Muscle layer of colon (tissue), 2 donors: ENCODE measurements around the gene CDK5R1.
"Not testable (repeated sequence)": the region's sequence is repeated elsewhere in the genome, so short reads cannot be mapped to it uniquely, and the experiment has no call there.

Experiments
- H3K27ac ChIP-seq: one replicate; pipeline ENCODE4 v1.7.0; 2013; ENCODE audit warnings: low read depth, mild to moderate bottlenecking, low read length, moderate library complexity
- H3K27me3 ChIP-seq, 2 donors: one replicate each; pipeline ENCODE4 v1.7.0; 2013; ENCODE audit warnings: low read length in 2 of 2, mild to moderate bottlenecking in 2 of 2; ENCODE audit not compliant: insufficient read depth in 2 of 2, control insufficient read depth in 1 of 2
- H3K36me3 ChIP-seq: one replicate; pipeline ENCODE4 v1.7.0; 2013; ENCODE audit warnings: mild to moderate bottlenecking, low read length; ENCODE audit not compliant: insufficient read depth
- H3K4me1 ChIP-seq: one replicate; pipeline ENCODE4 v1.7.0; 2013; ENCODE audit warnings: mild to moderate bottlenecking, low read length; ENCODE audit not compliant: insufficient read depth
- H3K4me3 ChIP-seq, 2 donors: one replicate each; pipeline ENCODE4 v1.7.0; 2013; ENCODE audit warnings: low read length in 2 of 2, low read depth in 1 of 2, mild to moderate bottlenecking in 1 of 2, moderate library complexity in 1 of 2
- H3K9ac ChIP-seq: one replicate; pipeline ENCODE4 v1.7.0; 2013; ENCODE audit warnings: low read length
- H3K9me3 ChIP-seq: one replicate; pipeline ENCODE4 v1.7.0; 2013; ENCODE audit warnings: mild to moderate bottlenecking, low read length
- donor health status: abdominal sarcoma.
- donor health status: Adenocarcinoma of cecum.

CDK5R1 gene

GRCh38 chr17:32520104-32520701 lies 33.4 kb downstream of the CDK5R1 start:
- Histone ChIP-seq H3K27me3 (peaks cover 0 to 6% of the 10 kb centered on the region in 2 donors), H3K27ac (no peak overlapping the region), H3K4me3 (no peak overlapping the region), H3K9ac (no peak overlapping the region), H3K9me3 (no peaks in the 10 kb centered on the region), H3K36me3 (no peaks in the 10 kb centered on the region), H3K4me1 (no peaks in the 10 kb centered on the region)

- Histone ChIP-seq H3K9me3 (no peaks in the 10 kb centered on the region), H3K4me3 (no peak overlapping the region), H3K4me1 (no peaks in the 10 kb centered on the region), H3K9ac (no peak overlapping the region), H3K27ac (no peak overlapping the region), H3K27me3 (peaks cover 0 to 6% of the 10 kb centered on the region in 2 donors), H3K36me3 (no peaks in the 10 kb centered on the region)
Measured at GRCh38 chr17:32520737-32521404, 34.1 kb downstream of the CDK5R1 start.

GRCh38 chr17:32523017-32523680 lies 36.4 kb downstream of the CDK5R1 start:
- Histone ChIP-seq H3K4me3 (no peak overlapping the region), H3K4me1 (no peaks in the 10 kb centered on the region), H3K36me3 (no peaks in the 10 kb centered on the region), H3K27ac (no peak overlapping the region), H3K9ac (no peak overlapping the region), H3K27me3 (peaks cover 0 to 6% of the 10 kb centered on the region in 2 donors), H3K9me3 (no peaks in the 10 kb centered on the region)

DNA sequence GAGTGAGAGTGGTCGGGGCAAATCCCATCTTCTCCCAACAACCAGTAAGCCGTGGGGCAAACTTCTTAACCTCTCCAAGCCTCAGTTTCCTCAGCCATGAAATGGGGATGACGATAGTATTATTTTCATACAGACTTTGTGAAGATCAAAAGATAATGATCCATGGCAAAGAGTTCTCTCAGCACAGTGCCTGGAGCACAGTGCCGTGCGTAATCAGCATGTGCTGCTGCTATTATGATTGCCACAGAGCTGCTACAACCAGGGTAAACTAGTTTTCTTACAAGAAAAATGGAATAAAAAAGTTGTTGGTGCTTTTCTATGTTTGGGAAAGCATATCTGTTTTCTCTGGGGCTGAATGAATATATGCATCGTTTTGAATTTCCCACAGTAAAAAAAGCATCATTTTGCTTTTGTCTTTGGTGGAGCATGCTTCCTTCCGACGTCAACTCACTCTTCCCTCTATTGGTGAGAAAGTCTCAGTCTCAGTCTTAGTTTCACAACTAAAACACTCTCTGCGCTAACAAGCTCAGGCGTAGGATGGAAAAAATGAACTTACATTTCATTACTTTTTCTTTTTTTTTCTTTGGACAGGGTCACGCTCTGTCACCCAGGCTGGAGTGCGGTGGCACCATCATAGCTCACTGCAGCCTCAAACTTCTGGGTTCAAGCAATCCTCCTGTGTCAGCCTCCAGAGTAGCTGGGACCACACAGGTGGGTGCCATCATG lies 37.2 kb downstream of the CDK5R1 start:
- Histone ChIP-seq H3K4me3 (no peak overlapping the region), H3K9me3 (no peaks in the 10 kb centered on the region), H3K27ac (no peak overlapping the region), H3K4me1 (no peaks in the 10 kb centered on the region), H3K9ac (no peak overlapping the region), H3K27me3 (peaks cover 0 to 6% of the 10 kb centered on the region in 2 donors), H3K36me3 (no peaks in the 10 kb centered on the region)

DNA sequence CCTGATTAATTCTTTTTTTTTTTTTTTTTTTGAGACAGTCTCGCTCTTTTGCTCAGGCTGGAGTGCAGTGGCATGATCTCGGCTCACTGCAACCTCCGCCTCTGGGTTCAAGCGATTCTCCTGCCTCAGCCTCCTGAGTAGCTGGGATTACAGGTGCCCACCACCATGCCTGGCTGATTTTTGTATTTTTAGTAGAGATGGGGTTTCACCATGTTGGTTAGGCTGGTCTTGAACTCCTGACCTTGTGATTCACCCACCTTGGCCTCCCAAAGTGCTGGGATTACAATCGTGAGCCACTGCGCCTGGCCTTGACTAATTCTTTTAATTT lies 37.7 kb downstream of the CDK5R1 start:
- H3K27me3 ChIP-seq, H3K9ac ChIP-seq, H3K4me3 ChIP-seq, H3K27ac ChIP-seq, H3K4me1 ChIP-seq, H3K9me3 ChIP-seq, H3K36me3 ChIP-seq: not testable (repeated sequence)

DNA sequence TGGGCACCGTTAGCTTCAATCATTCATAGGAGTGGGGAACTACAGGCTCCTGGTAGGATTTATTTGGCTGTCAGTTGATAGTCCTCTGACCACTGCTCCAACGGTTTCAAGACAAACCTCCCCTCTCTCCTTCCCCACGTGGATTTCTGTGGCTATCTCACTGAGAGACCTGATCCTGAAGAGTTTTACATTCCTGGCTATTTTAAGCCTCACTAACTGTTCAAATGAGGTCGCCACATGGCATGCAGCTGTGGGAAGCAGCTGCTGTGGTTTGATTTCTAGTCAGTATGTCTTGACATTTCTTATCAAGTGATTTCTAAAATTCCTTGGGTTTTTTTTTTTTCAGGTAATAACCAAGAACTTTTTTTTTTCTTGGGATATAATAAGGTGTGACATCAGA lies 38.3 kb downstream of the CDK5R1 start:
- Histone ChIP-seq H3K9ac (no peak overlapping the region), H3K27me3 (peaks cover 0 to 6% of the 10 kb centered on the region in 2 donors), H3K9me3 (no peaks in the 10 kb centered on the region), H3K36me3 (no peaks in the 10 kb centered on the region), H3K4me1 (no peaks in the 10 kb centered on the region), H3K4me3 (no peak overlapping the region), H3K27ac (no peak overlapping the region)

- no peaks in the 10 kb centered on the region for H3K4me1 ChIP-seq
- H3K9ac ChIP-seq: no peak overlapping the region
- H3K27me3 ChIP-seq: no peaks in the 10 kb centered on the region
- H3K4me3 ChIP-seq: no peak overlapping the region
- no peak overlapping the region for H3K27ac ChIP-seq
- H3K36me3 ChIP-seq: no peaks in the 10 kb centered on the region
- H3K9me3 ChIP-seq: no peaks in the 10 kb centered on the region
Measured at GRCh38 chr17:32527146-32527545, 40.4 kb downstream of the CDK5R1 start.

DNA sequence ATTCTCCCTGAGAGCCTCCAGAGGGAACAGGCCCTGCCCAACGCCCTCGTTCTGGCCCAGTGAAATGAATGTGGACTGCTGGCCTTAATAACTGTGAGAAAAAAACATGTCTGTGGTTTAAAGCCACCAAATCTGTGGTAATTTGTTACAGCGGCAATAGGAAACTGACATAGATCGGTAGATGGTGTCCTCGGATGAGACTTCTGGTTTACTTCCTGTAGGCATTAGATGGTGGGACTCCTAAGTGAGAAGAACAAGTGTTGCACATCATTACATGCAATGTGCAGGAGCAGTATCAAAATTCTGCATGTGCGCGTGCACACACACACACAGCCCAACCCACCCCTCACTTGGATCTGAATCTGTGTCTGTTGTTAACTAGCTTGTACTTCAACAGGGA lies 42.0 kb downstream of the CDK5R1 start:
- no peaks in the 10 kb centered on the region for H3K27me3 ChIP-seq
- no peaks in the 10 kb centered on the region for H3K4me1 ChIP-seq
- H3K9ac ChIP-seq: no peak overlapping the region
- H3K36me3 ChIP-seq: no peaks in the 10 kb centered on the region
- H3K9me3 ChIP-seq: no peaks in the 10 kb centered on the region
- no peak overlapping the region for H3K27ac ChIP-seq
- H3K4me3 ChIP-seq: no peak overlapping the region

- Histone ChIP-seq H3K4me1 (no peaks in the 10 kb centered on the region), H3K27ac (no peak overlapping the region), H3K9ac (no peak overlapping the region), H3K27me3 (no peaks in the 10 kb centered on the region), H3K36me3 (no peaks in the 10 kb centered on the region), H3K9me3 (no peaks in the 10 kb centered on the region), H3K4me3 (no peak overlapping the region)
Measured at GRCh38 chr17:32529604-32530003, 42.8 kb downstream of the CDK5R1 start.

DNA sequence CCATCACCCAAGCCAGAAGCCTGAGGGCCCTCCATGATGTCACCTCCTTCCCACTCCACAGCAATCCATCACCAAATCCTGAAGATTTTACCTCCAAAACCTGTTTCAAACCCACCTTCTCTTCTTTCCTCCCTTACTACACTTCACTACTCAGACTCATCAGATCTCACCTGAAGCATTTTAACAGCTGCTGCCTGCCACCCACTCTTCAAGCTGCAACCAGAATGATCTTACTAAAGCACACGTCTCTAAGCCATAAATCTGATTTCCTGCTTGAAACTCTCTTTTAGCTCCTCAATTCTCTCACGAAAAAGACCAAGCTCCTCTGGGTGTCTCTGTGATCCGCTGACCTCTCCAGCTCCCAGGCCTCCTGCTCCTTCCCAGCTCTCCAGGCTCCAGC lies 46.5 kb downstream of the CDK5R1 start:
- Histone ChIP-seq H3K4me1 (no peaks in the 10 kb centered on the region), H3K9ac (no peak overlapping the region), H3K4me3 (no peak overlapping the region), H3K27me3 (no peaks in the 10 kb centered on the region), H3K9me3 (no peaks in the 10 kb centered on the region), H3K27ac (no peak overlapping the region), H3K36me3 (no peaks in the 10 kb centered on the region)

DNA sequence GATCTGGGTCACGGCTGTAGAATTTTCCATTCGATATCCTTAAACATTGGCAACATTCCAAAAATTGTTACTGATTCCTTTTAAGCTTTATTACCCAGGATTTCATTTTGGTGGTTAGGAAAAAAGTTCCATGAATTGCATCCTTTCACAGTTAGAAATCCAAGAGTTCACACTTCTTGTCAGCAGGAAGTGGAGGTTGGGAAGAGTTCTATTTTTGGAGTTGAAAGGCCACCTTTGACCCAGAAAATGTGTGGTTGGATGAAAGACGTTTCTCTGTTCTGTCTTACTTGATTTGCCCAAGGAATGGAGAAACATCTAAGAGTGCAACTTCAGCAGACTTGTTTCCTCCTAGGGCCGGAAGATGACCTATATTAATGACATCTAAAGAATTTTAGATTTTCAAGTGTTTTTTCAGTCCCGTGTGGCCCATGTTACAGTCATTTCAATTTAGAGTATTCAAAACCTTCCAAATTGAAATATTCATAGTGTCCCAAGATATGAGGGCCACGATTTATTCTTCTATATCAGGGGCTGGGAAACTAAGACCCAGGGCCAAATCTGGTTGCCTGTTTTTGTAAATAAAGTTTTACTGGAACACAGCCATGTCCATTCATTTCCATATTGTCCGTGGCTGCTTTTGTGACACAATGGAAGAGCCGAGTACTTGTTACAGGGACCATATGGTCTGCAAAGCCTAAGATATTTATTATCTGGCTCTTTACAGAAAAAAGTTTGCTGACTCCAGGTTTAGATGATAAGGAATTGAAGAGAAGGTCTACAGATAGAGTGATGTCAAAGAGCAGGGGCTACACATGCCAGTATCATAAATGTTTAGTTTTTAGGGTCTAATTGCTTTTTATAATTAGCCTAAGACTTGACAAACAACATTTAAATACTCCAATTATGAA lies 50.2 kb downstream of the CDK5R1 start:
- Histone ChIP-seq H3K27ac (no peak overlapping the region), H3K4me3 (no peak overlapping the region), H3K27me3 (no peaks in the 10 kb centered on the region), H3K4me1 (no peaks in the 10 kb centered on the region), H3K9ac (no peak overlapping the region), H3K9me3 (no peaks in the 10 kb centered on the region), H3K36me3 (no peaks in the 10 kb centered on the region)
